Stimulated activated CD8-positive, alpha-beta memory T cell treated with anti-CD3 and anti-CD28 coated beads, Interleukin-7, amount 100 ng/mL, for 1 hour (primary cell): ENCODE measurements around the gene MYB.

Source experiments
- DNase-seq, 2 donors: peaks; one replicate each; pipeline ENCODE4 v3.0.0-alpha.2; 2020; ENCODE audit warnings: low read depth in 2 of 2

MYB gene

DNA sequence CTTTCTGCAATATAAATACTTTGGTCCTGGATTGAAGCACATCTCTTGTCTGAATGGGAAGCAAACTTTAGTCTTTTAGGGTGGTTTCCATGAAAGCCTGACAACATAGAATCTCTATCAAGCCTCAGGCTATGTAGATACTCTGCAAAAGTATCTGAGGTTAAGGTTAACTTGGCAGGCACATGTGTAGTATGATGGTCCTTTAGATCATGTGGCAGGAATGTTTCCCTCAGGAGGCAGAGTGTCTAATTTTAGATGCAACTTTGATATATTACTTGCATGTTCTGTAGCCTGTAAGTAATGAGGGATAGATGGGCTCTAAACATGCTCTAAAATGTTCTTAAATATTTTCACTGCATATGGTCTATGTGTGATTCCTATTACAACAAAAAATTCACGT, 8.2 kb downstream of the MYB start:
- no peak for DNase-seq

DNA sequence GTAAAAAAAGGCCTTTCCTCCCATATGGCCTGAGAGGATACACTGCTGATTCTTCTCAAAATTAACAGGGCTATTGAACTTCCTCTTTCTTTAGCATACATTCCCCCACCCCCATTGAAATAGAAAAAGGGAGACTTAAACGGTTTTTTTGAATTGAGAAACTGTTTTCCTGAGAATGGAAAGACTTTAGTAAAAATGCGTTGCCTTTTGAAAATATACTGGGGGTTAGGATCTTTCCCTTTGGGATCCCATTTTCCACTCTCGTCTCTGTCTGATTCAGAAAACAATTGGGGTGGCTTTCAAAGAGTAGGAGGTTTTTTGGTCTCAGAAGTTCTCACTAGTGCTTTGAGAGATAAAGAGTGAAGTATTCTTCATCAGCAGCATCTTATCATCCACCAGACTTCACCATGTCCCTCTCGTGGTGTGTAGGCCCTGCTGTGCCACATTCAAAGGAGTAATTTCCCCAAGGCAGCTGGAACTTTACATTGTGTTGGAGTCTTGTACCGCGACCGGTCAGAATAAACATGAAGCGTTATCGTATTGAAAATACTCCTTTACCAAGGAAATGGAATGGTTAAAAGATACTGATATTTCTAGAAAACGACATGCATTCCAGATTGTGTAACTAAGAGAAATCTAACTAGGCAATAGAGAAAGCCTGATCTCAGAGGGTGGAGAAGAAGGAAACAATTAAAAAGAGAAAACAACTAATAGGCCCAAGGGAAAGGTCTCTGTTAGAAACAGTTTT, 10.6 kb downstream of the MYB start:
- DNase-seq, result no peak

DNA sequence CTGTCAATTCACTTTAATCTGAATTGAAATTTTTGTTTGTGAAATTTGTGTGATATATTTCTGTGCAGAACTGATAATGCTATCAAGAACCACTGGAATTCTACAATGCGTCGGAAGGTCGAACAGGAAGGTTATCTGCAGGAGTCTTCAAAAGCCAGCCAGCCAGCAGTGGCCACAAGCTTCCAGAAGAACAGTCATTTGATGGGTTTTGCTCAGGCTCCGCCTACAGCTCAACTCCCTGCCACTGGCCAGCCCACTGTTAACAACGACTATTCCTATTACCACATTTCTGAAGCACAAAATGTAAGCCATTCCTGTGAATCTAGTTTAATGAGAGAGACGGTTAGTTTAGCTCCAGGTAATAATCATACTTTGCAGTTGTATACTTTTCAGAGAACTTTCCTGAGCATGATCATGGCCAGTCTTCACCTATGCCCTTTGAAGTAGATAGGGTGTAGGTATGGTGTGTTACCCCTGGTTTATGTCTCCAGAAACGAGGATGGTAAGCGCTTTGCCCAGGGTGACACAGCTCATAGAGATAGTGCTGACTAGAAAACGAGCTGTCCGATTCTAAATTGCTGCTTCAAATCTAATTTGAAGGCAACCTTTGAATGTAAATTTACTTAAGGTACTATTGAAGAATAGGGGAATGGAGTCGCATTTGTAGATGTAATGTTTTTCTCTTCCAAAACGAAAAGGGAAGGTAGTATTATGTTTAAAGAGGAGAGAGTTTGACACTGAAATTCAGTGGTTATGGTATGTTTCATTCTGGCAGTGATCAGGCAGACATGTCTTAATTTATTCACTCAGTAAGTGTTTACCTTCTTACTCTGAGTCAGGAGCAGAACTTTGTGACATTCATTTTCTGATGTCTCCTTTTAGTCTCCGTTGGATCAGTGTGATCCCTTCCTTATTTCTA, 11.4 kb downstream of the MYB start:
- no peak for DNase-seq

DNA sequence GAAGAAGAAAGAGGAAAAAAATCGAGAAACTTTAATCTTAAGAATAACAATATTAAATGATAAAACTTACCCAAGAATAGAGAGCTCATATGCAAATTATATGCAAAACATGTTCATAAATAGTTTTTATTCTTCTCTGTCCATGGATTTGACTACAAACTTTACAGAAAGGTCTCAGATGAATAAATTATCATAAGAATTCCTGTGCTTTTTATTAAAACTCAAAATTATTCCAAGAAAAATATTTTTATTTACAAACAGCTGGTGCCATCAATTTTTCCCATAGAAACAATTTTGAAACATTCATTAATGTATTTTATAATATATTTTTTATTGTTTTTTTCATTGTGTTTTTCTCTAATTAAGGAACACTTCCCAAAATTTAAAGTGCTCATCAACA, 12.1 kb downstream of the MYB start:
- no peak for DNase-seq

DNA sequence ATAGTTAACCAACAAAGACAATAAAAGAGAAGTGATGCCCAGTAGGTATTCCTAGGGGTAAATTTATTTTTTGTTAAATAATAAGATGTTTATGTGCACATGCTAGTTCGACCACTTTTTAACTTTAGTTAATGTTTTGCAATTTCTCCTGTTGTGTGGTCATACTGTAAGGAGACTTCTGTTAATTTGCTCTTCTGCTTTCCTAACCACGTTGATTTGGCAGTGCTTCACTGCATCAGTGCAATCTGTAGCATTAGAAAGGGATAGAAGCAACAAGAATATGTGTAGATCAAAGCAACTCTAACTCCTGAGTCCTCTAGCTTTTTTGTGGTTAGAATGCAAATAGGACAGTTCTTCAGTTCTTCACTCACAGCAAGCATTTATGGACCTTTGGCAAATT, 13.9 kb downstream of the MYB start:
- DNase-seq, result no peak

DNA sequence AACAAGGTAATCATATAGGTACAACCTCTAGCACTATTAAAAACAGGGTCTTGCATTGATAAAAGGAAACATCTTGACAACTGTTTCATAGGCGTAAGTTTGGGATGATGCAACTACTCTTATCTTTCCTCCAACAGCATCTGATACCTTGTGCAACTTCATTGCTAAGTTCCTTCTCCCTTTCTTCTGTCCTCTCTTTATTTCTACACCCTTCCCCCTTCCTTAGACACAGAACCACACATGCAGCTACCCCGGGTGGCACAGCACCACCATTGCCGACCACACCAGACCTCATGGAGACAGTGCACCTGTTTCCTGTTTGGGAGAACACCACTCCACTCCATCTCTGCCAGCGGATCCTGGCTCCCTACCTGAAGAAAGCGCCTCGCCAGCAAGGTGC, 14.4 kb downstream of the MYB start:
- no peak for DNase-seq

DNA sequence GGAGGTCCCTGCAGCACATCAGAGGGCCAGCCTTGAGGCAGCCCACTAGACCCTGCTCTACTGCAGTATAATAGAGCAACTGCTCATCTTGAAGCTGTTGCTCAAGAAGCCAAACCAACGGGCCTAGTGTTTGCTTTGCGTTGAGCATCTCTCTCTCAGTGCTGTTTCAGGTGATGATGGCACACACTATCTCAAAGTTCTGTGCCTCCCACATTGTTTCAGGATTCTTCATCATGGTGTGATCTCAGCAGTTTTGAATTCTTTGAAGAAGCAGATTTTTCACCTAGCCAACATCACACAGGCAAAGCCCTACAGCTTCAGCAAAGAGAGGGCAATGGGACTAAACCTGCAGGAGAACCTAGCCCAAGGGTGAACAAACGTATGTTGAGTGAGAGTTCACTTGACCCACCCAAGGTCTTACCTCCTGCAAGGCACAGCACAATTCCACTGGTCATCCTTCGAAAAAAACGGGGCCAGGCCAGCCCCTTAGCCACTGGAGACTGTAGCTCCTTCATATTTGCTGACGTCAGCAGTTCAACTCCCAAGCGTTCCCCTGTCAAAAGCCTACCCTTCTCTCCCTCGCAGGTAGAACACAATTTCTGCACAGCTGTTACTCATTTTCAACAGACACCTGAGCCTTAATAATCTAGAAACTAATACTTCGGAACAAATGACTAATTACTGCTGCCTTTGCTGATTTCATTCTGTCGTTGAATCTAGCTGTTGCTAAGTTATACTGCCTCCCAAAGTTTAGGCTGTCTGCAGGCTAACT, 15.8 kb downstream of the MYB start:
- no peak for DNase-seq

DNA sequence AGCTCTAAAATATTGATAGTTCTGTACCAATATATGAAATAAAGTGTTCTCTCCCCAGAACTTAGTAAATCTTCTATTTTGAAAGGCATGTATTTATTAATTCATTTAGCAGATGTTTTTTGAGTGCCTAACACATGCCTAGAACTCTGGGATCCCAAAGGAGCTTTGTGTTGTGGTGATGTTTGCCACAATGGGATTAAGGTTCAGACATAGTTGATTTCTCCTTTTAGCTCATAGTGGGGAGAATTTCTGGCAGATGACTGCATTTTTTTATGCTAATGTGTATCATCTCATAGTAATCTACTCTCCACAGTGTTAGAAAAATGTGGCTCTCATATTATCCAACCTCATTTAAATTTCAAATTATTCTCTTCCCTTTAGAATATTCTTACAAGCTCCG, 21.7 kb downstream of the MYB start:
- DNase-seq, result no peak

DNA sequence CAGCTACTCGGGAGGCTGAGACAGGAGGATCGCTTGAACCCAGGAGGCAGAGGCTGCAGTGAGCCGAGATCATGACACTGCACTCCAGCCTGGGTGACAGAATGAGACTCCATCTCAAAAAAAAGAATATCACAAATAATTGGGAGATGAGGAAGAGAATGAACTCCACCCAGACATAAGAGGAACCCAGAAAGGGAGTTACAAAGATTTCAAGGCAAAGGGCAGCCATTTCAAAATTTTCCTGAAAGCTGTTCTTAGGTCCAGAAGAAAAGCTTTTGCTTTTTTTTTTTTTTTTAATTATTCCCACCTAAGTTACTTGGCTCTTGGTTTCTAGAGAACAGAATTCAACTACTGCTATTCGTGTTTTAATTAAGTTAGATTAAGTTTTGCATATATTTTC, 23.8 kb downstream of the MYB start:
- DNase-seq, result no peak

DNA sequence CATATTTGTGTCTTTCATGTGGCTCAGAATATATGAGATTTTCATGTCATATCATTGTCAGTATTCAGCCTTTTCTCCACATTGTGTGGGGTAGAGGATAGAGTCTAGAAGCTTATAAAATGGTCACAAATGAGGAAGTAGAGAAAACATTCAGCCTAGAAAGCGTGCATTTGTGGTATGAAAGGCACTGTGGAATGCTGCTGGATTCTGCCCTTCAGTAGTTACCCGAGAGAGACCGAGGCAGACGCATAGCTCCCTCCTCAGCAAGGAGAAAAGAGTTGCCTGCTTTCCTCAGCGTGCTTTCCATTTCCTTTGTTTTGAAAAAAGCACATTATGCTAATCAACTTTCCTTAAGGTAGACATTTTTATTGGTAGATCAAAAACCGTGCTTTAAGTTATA, 28.7 kb downstream of the MYB start:
- no peak for DNase-seq

DNA sequence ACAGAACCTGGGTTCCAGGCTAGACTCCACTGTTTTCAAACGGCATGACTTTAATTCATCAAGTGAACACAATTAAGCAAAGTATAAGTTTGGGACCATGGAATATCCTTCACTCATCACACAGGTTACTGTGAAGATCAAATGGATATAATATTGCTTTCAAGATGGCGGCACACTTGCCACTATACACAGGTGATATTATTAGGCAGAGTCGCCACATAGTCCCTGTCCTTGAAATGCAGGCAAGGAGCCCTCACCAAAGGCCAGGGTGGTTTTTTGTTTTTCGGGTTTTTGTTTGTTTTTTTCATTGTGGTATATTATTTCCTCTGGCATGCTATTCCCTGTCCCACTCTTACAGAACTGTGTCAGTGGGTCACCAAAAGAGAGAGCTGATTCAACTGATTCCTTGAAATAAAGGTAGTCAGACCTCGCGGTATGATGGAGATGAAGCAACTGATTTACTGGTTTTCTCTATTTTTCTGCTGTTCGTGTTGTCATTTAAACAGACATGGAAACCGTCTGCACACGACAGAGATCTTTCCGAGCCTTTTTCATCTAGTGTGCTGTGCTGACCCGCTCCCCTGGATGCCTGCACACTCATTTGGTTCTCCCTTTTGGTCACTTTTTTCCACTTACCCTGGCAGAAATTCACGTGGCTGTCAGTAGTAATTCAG, 29.7 kb downstream of the MYB start:
- DNase-seq, result no peak

DNA sequence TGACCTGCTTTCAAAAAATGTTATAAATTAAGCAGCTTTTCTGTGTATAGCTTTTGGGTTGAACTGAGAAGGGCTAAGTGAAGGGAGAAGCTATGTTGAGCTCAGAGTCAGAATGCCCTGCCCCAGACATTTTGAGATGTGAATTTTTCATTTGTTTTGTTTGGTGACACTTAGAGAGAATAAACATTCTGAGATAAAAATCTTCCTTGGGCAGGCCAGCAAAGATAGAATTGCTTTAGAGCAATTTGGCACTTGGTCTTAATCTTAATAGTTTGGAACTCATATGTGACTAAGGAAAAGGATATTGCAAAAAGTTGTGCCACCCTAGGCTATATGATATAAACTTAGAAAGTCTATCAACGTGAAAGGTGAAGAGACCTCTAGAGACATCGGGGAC, 30.2 kb downstream of the MYB start:
- DNase-seq, result no peak

DNA sequence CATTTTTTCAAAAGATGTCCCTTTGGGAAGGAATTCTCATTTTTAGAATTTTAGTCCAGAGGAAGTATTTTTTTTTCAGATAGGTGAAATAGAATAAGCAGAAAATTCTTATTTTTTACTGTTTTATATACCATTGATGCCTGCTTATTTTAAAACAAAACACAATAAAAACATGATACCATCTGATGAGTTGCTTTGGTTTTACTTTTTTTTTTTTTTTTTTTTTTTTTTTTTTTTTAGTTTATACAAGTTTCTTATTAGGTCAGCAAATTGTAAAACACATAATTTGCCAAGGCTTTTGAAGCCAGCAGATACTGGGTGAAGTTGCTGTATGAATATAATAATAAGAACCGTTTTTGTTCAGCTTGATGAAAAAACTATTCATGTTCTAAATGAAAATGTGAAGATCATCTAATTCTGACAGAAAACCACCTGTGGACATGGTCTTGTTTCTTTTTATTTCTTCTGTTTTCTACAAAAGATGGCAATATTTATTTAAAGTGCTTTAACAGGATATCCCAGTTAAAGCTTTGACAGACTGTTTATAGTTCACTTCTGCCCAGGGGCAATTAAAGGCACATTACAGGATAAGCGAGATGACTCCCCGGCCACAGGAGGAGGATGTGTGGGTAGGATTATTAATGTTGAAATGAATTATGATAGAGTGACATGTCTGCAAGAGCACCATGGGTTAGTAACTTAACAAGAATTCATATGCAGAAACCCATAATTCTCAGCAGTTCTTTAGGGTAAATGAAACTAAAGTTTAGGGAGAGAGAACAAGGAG, 31.1 kb downstream of the MYB start:
- no peak for DNase-seq

DNA sequence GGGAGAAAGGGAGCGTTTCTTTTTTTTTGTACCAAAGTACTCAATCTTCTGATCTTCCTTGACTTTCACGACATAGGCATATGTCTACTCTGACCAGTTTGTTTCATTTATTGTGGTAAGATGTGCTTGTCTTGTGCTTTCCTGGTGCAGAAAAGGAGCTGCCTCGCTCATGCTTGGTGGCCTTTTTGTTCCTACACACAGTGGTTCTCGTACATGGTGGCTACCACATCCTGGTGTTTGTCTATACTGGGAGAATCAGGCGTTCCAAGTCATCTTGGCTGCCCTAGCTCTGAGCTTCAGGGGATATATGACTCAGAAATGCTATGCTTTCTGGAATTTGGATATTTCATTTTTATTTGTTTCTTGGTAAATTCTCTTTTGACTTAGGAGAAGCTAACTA, 31.8 kb downstream of the MYB start:
- no peak for DNase-seq

DNA sequence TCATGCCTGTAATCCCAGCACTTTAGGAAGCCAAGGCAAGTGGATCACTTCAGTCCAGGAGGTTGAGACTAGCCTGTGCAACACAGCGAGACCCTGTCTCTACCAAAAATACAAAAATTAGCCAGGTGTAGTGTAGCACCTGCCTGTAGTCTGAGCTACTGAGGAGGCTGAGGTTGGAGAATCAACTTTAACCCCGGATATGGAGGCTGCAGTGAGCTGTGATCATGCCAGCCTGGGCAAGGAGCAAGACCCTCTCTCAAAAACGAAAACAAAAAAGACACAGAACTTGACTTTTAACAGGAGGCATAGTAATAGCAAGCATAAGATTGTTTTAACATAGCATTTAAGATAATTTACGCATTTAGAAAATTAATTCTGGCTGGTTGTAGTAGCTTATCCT, 32.5 kb downstream of the MYB start:
- DNase-seq, result no peak

DNA sequence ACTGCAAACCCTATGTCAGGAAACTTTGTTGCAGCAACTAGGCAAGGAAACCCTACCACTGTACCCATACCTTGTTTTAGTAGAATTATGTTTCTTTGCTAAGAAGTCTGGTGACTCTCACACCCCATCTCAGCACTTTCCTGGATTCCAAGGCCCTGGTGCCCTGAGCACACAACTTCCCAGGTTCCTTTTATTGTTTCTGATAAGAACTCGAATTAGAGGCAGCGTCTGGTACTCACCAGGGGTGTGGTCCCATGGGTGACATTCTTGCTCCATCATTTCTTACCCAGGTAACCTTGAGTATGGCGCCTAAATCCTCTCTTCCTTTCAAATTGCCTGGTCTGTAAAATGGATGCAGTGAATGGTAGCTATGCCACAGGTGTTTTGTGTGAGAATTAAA, 34.1 kb downstream of the MYB start:
- DNase-seq, result no peak

DNA sequence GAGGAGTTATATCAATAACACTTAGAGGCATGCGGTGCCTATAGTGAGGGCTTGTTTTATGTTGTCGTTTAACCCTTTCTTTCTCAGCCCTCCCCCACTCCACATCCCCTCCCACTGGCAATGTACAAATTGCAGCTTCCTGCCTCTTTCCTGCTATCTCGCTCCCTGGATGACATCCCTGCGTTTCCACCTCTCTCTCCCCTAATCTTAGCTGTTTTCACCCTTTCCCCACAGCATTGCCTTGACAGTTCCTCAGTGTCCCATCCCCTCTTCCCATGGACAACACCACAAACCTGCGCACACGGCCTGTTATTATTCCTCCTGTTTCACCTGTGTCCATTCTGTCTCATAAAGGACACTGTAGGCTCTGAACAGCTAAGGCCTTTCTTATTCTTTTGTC, 34.5 kb downstream of the MYB start:
- no peak for DNase-seq

DNA sequence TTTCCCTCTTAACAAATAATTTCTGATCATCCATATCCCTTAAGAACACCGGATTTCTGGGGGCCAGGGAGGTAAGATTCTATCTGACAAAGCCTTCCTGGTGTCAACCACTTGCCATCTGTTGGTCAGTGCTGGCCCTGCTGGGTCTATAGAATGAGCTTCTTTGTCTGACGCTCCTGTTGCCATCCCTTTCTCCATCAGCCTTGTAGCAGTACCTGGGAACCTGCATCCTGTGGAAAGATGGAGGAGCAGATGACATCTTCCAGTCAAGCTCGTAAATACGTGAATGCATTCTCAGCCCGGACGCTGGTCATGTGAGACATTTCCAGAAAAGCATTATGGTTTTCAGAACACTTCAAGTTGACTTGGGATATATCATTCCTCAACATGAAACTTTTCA, 36.6 kb downstream of the MYB start:
- no peak for DNase-seq

DNA sequence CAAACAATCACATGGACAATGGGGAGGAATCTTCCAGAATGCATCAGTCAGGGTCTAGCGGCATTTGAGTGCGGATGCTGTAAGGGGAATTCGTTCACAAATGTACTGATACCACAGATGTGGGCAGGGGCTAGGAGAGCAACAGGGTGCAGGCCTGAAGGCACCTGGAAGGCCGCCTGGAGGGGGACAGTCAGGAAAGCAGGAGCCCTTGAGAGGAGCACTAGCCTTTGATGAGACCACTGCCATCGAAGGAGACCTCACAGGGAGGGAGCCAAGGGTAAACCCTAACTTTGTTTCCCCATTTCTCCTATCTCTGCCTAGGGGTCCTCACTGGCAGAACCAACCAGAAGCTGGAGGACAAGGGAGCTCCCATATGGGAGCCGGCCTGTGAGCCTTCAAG, 38.2 kb downstream of the MYB start:
- no peak for DNase-seq

DNA sequence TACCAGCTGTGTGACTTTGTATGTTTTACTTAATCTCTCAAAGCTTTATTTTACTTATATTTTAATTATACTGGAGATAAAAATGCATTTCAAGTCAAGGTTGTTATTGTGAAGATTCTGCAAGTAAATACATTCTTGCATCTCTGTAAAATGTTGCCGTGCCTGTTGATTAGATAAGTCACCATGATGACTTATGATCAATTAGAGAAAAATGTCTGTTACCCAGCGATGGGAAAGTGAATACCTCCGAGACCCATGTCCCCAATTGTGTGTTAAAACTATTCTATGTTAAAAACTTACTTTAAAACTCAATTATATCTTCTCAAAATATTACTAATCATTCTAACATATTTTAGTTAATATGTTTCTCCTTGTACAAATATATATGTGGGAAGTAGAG, 39.9 kb downstream of the MYB start:
- no peak for DNase-seq

DNA sequence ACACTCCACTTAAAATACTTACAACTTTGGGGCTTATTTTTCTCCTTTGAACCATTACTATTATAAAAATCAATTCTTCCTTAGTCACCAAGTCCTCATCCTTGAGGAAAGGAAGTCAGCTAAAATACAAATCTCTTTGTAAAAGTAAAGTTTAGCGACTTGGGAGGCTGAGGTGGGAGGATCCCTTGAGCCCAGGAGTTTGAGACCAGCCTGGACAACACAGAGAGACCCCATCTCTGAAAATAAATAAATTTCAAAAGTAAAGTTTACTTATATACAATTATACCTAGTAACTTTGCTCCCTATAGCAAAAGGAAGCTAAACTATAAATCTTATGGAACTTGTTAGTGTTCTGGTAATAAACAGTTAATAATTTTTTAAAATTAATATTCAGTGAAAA, 40.4 kb downstream of the MYB start:
- DNase-seq, result no peak
